Upper lobe of left lung (tissue), 6 donors: ENCODE results near the gene SLC6A18. TPM values are rescaled to one million over a fixed set of nuclear protein-coding genes. Genes with fewer than 3 reads are reported as not detected.
A peak's percentile ranks its signal among the peaks of the same experiment; 100 is the strongest.

Experiments used
- ATAC-seq, 2 donors: fragments of 200-7000 bp; cut with Tn5 transposase; one replicate each; pipeline ENCODE4 v1.9.1; 2022; ENCODE audit warnings: mild to moderate bottlenecking in 2 of 2, moderate library complexity in 2 of 2; ENCODE audit not compliant: low FRiP score in 2 of 2
- DNase-seq, 2 donors: peaks; one replicate each; pipeline ENCODE4 v3.0.0-alpha.2; 2019 to 2020
- H3K27ac ChIP-seq, 4 donors: fragments of 200-600 bp; sonication (generic); one replicate each; pipeline ENCODE4 v1.5.1; 2016 to 2019
- H3K27me3 ChIP-seq, 4 donors: fragments of 200-600 bp; sonication (generic); one replicate each; pipeline ENCODE4 v1.5.1; 2017 to 2019
- H3K36me3 ChIP-seq, 4 donors: fragments of 200-600 bp; sonication (generic); one replicate each; pipeline ENCODE4 v1.5.1; 2016 to 2019
- H3K4me1 ChIP-seq, 4 donors: fragments of 200-600 bp; sonication (generic); one replicate each; pipeline ENCODE4 v1.5.1; 2018 to 2019
- H3K4me3 ChIP-seq, 4 donors: fragments of 200-600 bp; sonication (generic); one replicate each; pipeline ENCODE4 v1.5.1; 2017 to 2019; ENCODE audit warnings: mild to moderate bottlenecking in 2 of 4, moderate library complexity in 1 of 4
- H3K9me3 ChIP-seq, 4 donors: fragments of 200-600 bp; sonication (generic); one replicate each; pipeline ENCODE4 v1.5.1; 2018 to 2019
- CTCF ChIP-seq, 6 experiments: fragments of 450-650 bp in 4 of 6; fragments of 200-600 bp in 2 of 6; sonication (generic) in 2 of 6; IDR thresholded peaks; one replicate each; pipeline ENCODE4 v1.5.1; 2016 to 2019; ENCODE audit warnings: antibody characterized with exemption in 6 of 6
- EP300 ChIP-seq, 4 donors: sonication (generic); formaldehyde crosslinking; IDR thresholded peaks; one replicate each; pipeline ENCODE4 v1.5.1; 2017; ENCODE audit warnings: antibody characterized with exemption in 4 of 4, control low read depth in 2 of 4
- POLR2A ChIP-seq, 4 donors: fragments of 450-650 bp; IDR thresholded peaks; one replicate each; pipeline ENCODE4 v1.5.1; 2016 to 2017; ENCODE audit warnings: antibody characterized with exemption in 4 of 4, mild to moderate bottlenecking in 2 of 4
- POLR2AphosphoS5 ChIP-seq, 2 donors: sonication (generic); formaldehyde crosslinking; IDR thresholded peaks; one replicate each; pipeline ENCODE4 v1.5.1; 2017; ENCODE audit warnings: antibody characterized with exemption in 2 of 2
- WGBS, 2 donors: methylation state at CpG; one replicate each; pipeline ENCODE4 v1.1.5; 2017 to 2018; 5-methylcytosine and 5-hydroxymethylcytosine counted together
- total RNA-seq, 6 donors: library from RNA; depleted of rRNA in 4 of 6; stranded (reverse); fragments of >200 nt in 4 of 6; gene quantifications; one replicate each; pipeline versions ENCODE4 v1.1.0 to v1.2.1, GENCODE V29; 2016 to 2021
- donor health status: DM: no; HTN: no; CAD: no; lungs with moderate emphysema.
- donor health status: DM: no; HTN: yes; CAD: no; lungs with severe emphysema.

The SLC6A18 gene
- total RNA-seq, 6 donors from 2014 or later = not detected

DNA sequence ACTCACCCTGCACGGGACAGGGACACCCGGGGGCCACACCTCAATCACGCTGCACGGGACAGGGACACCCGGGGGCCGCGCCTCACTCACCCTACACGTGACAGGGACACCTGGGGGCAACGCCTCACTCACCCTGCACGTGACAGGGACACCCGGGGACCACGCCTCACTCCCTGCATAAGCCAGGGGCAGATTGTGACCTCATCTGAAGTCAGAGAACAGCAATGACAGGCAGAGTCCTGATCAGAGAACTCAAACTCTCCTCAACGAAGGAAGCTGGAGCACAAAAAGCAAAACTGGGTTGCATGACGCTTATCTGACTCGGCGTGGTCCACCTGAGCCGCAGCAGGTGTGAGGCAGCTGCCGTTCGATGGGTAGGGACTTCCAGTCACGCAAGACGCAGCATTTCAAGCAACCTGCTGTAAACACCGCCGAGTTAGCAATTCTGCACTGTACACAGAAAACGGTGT is 66.5 kb downstream of the SLC6A18 start:
- Histone ChIP-seq H3K4me1 (peaks cover 10 to 16% (median 11%) of the 10 kb centered on the region in 4 donors), H3K27ac (no peak overlapping the region), H3K4me3 (no peak overlapping the region), H3K27me3 (peaks cover 0 to 29% (median 9%) of the 10 kb centered on the region in 4 donors), H3K36me3 (no peaks in the 10 kb centered on the region), H3K9me3 (no peaks in the 10 kb centered on the region)
- ATAC-seq = no peak
- TF ChIP-seq POLR2A (IDR thresholded peaks at IDR 0.05) (no peak), EP300 (IDR thresholded peaks at IDR 0.05) (no peak), CTCF (IDR thresholded peaks at IDR 0.05) (no peak), POLR2AphosphoS5 (IDR thresholded peaks at IDR 0.05) (no peak)
- DNase-seq = no peak
- 83 to 86% methylated on average over 24 of the region's 24 CpGs for WGBS, 2 donors

DNA sequence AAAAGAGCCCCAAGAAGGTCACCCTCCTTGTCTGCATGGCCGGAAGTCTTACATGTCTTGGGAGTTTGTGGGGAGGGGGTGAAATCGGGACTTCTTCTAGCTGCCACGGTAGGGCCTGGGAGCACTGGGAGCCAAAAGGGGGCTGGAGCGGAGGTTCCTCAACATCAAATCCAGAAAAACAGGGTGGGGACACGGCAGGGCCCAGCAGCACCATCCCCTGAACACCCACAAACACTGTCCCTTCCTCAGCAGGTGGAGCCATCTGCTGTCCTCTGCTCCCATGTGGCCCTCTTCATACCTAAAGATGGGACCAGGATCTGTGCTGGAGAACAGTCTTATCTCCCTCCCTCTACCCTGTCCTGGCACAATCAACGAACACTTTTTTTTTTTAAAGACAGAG is 67.0 kb downstream of the SLC6A18 start:
- no peak overlapping the region for H3K4me3 ChIP-seq
- no peak overlapping the region for H3K27ac ChIP-seq
- H3K27me3 ChIP-seq = peaks cover 0 to 29% (median 9%) of the 10 kb centered on the region in 4 donors
- ATAC-seq (no peak), DNase-seq (no peak)
- no peaks in the 10 kb centered on the region for H3K9me3 ChIP-seq
- 76 to 83% methylated on average over 5 to 6 of the region's 6 CpGs for WGBS, 2 donors
- H3K4me1 ChIP-seq = peaks cover 10 to 16% (median 11%) of the 10 kb centered on the region in 4 donors
- TF ChIP-seq CTCF (IDR thresholded peaks at IDR 0.05) (no peak), EP300 (IDR thresholded peaks at IDR 0.05) (no peak), POLR2A (IDR thresholded peaks at IDR 0.05) (no peak), POLR2AphosphoS5 (IDR thresholded peaks at IDR 0.05) (no peak)
- H3K36me3 ChIP-seq = no peaks in the 10 kb centered on the region

- no peaks in the 10 kb centered on the region for H3K9me3 ChIP-seq
- ATAC-seq (no peak), DNase-seq (peak in 1 of 2 donors; percentile 69)
- H3K4me3 ChIP-seq = no peak overlapping the region
- H3K27ac ChIP-seq = no peak overlapping the region
- peaks cover 10 to 16% (median 11%) of the 10 kb centered on the region in 4 donors for H3K4me1 ChIP-seq
- WGBS, 2 donors = 87 to 91% methylated on average over 22 to 30 of the region's 30 CpGs
- no peaks in the 10 kb centered on the region for H3K36me3 ChIP-seq
- H3K27me3 ChIP-seq = peaks cover 0 to 29% (median 9%) of the 10 kb centered on the region in 4 donors
- TF ChIP-seq POLR2A (IDR thresholded peaks at IDR 0.05) (no peak), CTCF (IDR thresholded peaks at IDR 0.05) (no peak), POLR2AphosphoS5 (IDR thresholded peaks at IDR 0.05) (no peak), EP300 (IDR thresholded peaks at IDR 0.05) (no peak)
Observed at GRCh38 chr5:1292846-1293415, 67.8 kb downstream of the SLC6A18 start.

DNA sequence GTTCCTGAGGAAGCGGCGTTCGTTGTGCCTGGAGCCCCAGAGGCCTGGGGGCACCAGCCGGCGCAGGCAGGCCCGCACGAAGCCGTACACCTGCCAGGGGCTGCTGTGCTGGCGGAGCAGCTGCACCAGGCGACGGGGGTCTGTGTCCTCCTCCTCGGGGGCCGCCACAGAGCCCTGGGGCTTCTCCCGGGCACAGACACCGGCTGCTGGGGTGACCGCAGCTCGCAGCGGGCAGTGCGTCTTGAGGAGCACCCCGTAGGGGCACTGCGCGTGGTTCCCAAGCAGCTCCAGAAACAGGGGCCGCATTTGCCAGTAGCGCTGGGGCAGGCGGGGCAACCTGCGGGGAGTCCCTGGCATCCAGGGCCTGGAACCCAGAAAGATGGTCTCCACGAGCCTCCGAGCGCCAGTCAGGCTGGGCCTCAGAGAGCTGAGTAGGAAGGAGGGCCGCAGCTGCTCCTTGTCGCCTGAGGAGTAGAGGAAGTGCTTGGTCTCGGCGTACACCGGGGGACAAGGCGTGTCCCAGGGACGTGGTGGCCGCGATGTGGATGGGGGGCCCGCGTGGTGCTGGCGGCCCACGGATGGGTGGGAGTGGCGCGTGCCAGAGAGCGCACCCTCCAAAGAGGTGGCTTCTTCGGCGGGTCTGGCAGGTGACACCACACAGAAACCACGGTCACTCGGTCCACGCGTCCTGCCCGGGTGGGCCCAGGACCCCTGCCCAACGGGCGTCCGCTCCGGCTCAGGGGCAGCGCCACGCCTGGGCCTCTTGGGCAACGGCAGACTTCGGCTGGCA is 68.4 kb downstream of the SLC6A18 start:
- no peak overlapping the region for H3K4me3 ChIP-seq
- no peaks in the 10 kb centered on the region for H3K9me3 ChIP-seq
- 93% methylated on average over 42 to 44 of the region's 60 CpGs for WGBS, 2 donors
- H3K36me3 ChIP-seq = no peaks in the 10 kb centered on the region
- DNase-seq (peak in 1 of 2 donors; percentile 80), ATAC-seq (peak in 1 of 2 donors; percentile 41)
- H3K4me1 ChIP-seq = peaks cover 10 to 16% (median 11%) of the 10 kb centered on the region in 4 donors
- no peak overlapping the region for H3K27ac ChIP-seq
- TF ChIP-seq POLR2AphosphoS5 (IDR thresholded peaks at IDR 0.05) (no peak), EP300 (IDR thresholded peaks at IDR 0.05) (no peak), POLR2A (IDR thresholded peaks at IDR 0.05) (no peak), CTCF (IDR thresholded peaks at IDR 0.05) (no peak)
- H3K27me3 ChIP-seq = peaks cover 0 to 29% (median 9%) of the 10 kb centered on the region in 4 donors
